Prostate gland (tissue), 2 donors: ENCODE measurements around the gene KATNB1.

Experiments
- POLR2A ChIP-seq: fragments of 450-650 bp; IDR thresholded peaks from one replicate; pipeline ENCODE4 v1.6.1; 2016; ENCODE audit warnings: antibody characterized with exemption, mild to moderate bottlenecking
- POLR2AphosphoS5 ChIP-seq: sonication (generic); formaldehyde crosslinking; IDR thresholded peaks from one replicate; pipeline ENCODE4 v1.6.1; 2017; ENCODE audit warnings: antibody characterized with exemption
- TF ChIP-seq, protein P1 (sequence below), 4 experiments: fragments of 200-600 bp in 2 of 4; fragments of 450-650 bp in 2 of 4; sonication (generic) in 2 of 4; IDR thresholded peaks; 1 replicate in 3 of 4; 2 replicates in 1 of 4; pipeline ENCODE4 v1.5.1; 2016 to 2019; ENCODE audit warnings: antibody characterized with exemption in 4 of 4, mild to moderate bottlenecking in 2 of 4, moderate library complexity in 2 of 4

DNA sequence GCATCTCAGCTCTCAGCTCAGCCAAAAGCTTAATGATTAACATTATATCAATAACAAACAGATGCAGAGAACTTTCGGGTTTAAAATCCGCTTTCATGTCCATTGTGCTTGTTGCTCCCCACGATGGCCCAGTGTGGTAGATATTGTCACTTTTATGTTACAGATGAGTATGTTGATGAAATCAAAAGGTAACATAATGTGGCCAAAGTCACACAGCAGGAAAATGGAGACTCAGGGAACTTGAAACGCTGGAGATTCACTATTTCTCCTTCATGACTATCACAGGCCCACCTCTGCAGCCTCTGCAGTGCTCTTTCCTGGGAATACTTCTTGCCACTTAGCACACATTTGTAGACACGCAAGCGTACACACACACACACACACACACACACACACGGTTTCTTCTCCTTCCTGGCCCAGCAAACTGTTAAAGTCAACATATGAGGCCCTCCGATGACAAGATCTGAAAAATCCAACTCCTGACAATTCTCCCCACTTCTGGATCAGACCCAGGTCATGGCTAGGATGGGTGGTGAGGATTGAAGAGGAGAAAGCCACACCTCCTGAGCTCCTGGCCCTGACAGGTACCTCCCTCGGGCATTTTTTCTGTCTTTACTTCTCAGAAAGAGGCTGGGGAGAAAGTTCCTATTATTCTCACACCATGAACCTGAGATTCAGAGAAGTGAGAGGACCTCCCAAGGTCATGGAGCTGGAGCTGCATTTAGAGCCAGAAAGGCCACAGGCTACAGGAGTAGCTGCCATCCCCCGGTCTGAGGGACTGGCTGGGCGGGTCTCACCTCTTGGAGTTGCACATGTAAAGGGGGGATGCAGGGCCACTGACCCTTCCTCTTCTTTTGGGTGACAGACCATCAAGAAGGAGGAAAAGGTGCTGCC lies 31.3 kb upstream of the KATNB1 start:
- TF ChIP-seq, protein P1, sequence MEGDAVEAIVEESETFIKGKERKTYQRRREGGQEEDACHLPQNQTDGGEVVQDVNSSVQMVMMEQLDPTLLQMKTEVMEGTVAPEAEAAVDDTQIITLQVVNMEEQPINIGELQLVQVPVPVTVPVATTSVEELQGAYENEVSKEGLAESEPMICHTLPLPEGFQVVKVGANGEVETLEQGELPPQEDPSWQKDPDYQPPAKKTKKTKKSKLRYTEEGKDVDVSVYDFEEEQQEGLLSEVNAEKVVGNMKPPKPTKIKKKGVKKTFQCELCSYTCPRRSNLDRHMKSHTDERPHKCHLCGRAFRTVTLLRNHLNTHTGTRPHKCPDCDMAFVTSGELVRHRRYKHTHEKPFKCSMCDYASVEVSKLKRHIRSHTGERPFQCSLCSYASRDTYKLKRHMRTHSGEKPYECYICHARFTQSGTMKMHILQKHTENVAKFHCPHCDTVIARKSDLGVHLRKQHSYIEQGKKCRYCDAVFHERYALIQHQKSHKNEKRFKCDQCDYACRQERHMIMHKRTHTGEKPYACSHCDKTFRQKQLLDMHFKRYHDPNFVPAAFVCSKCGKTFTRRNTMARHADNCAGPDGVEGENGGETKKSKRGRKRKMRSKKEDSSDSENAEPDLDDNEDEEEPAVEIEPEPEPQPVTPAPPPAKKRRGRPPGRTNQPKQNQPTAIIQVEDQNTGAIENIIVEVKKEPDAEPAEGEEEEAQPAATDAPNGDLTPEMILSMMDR (IDR thresholded peaks at IDR 0.05): no peak
- TF ChIP-seq POLR2A (no peak), POLR2AphosphoS5 (no peak)
